Neural cell (in vitro differentiated cells): ENCODE measurements around the gene GCC1. TPM values are rescaled to one million over a fixed set of nuclear protein-coding genes. Genes with fewer than 3 reads are reported as not detected.
"Not testable (repeated sequence)": the region's sequence is repeated elsewhere in the genome, so short reads cannot be mapped to it uniquely, and the experiment has no call there.

Experiments used
- H2AFZ ChIP-seq: fragments of 200-600, 300-800 bp; sonication (generic), shearing (Covaris generic); 2 replicates; pipeline ENCODE4 v1.6.0; 2014; ENCODE audit warnings: low read depth, mild to moderate bottlenecking, antibody characterized with exemption, low read length, moderate library complexity
- H3F3A ChIP-seq: fragments of 200-600 bp; shearing (Covaris generic); 2 replicates; pipeline ENCODE4 v1.6.1; 2016; ENCODE audit warnings: mild to moderate bottlenecking, moderate library complexity, mixed read lengths, antibody characterized with exemption, low read length; ENCODE audit not compliant: insufficient read depth, poor library complexity, severe bottlenecking
- H3K27ac ChIP-seq: fragments of 200-600, 300-800 bp; sonication (generic), shearing (Covaris generic); 2 replicates; pipeline ENCODE4 v1.5.1; 2014; ENCODE audit warnings: mild to moderate bottlenecking, low read length, moderate library complexity
- H3K27me3 ChIP-seq: fragments of 300-800, 200-600 bp; sonication (generic), shearing (Covaris generic); 2 replicates; pipeline ENCODE4 v1.6.0; 2014; ENCODE audit warnings: mild to moderate bottlenecking, low read depth, low read length, moderate library complexity; ENCODE audit not compliant: insufficient read depth
- H3K36me3 ChIP-seq: fragments of 300-800, 200-600 bp; sonication (generic), shearing (Covaris generic); 2 replicates; pipeline ENCODE4 v1.5.1; 2014; ENCODE audit warnings: mild to moderate bottlenecking, antibody characterized with exemption, low read length, moderate library complexity; ENCODE audit not compliant: insufficient read depth
- H3K4me2 ChIP-seq: fragments of 300-800, 200-600 bp; sonication (generic), shearing (Covaris generic); 2 replicates; pipeline ENCODE4 v1.6.0; 2014; ENCODE audit warnings: mild to moderate bottlenecking, low read length
- H3K4me3 ChIP-seq: fragments of 300-800, 200-600 bp; sonication (generic), shearing (Covaris generic); 2 replicates; pipeline ENCODE4 v1.5.1; 2014; ENCODE audit warnings: mild to moderate bottlenecking, low read length, moderate library complexity
- H3K79me2 ChIP-seq: fragments of 200-600 bp; shearing (Covaris generic); replicated peaks from 2 replicates; pipeline ENCODE4 v1.6.0; 2014; ENCODE audit warnings: mild to moderate bottlenecking, low read length, moderate library complexity; ENCODE audit not compliant: insufficient read depth
- H3K9ac ChIP-seq: fragments of 300-800, 200-600 bp; sonication (generic), shearing (Covaris generic); 2 replicates; pipeline ENCODE4 v1.6.1; 2016; ENCODE audit warnings: mild to moderate bottlenecking, low read length, mixed read lengths
- H3K9me2 ChIP-seq: fragments of 200-600 bp; shearing (Covaris generic); 2 replicates; pipeline ENCODE4 v1.6.1; 2016; ENCODE audit warnings: mild to moderate bottlenecking, low read length, mixed read lengths; ENCODE audit not compliant: insufficient read depth
- H3K9me3 ChIP-seq: fragments of 200-600, 300-800 bp; sonication (generic), shearing (Covaris generic); 2 replicates; pipeline ENCODE4 v1.6.1; 2016; ENCODE audit warnings: mild to moderate bottlenecking, mixed run types, low read length, moderate library complexity, mixed read lengths
- H4K20me1 ChIP-seq: fragments of 200-600 bp; shearing (Covaris generic); 2 replicates; pipeline ENCODE4 v1.6.1; 2016; ENCODE audit warnings: mild to moderate bottlenecking, mixed run types; ENCODE audit not compliant: insufficient read depth
- EP300 ChIP-seq: fragments of 450-650 bp; conservative IDR thresholded peaks from 2 replicates; pipeline ENCODE4 v1.6.1; 2014; ENCODE audit warnings: antibody characterized with exemption, mild to moderate bottlenecking, moderate library complexity; ENCODE audit not compliant: poor library complexity, severe bottlenecking
- EZH2 ChIP-seq: fragments of 200-600, 300-800 bp; shearing (Covaris generic), sonication (generic); IDR thresholded peaks from 2 replicates; pipeline ENCODE4 v1.6.1; 2014; ENCODE audit warnings: antibody characterized with exemption, low read length, borderline replicate concordance, mild to moderate bottlenecking; ENCODE audit not compliant: insufficient read depth, poor library complexity, severe bottlenecking
- MXI1 ChIP-seq: fragments of 450-650 bp; conservative IDR thresholded peaks from 2 replicates; pipeline ENCODE4 v1.6.1; 2014; ENCODE audit warnings: antibody characterized with exemption, mild to moderate bottlenecking; ENCODE audit not compliant: poor library complexity, severe bottlenecking
- POLR2AphosphoS5 ChIP-seq: IDR thresholded peaks from 2 replicates; pipeline ENCODE4 v1.6.1; 2012
- RAD21 ChIP-seq: fragments of 450-650 bp; conservative IDR thresholded peaks from 2 replicates; pipeline ENCODE4 v1.6.1; 2014; ENCODE audit warnings: antibody characterized with exemption, mild to moderate bottlenecking, moderate library complexity
- SMC3 ChIP-seq: fragments of 450-650 bp; conservative IDR thresholded peaks from 2 replicates; pipeline ENCODE4 v1.6.1; 2014; ENCODE audit warnings: antibody characterized with exemption, mild to moderate bottlenecking, moderate library complexity; ENCODE audit not compliant: poor library complexity
- TAF1 ChIP-seq: IDR thresholded peaks from 2 replicates; pipeline ENCODE4 v1.6.1; 2012; ENCODE audit warnings: low read depth
- polyA plus RNA-seq: library from polyadenylated mRNA; depleted of rRNA; stranded (reverse); fragments of >200 nt; gene quantifications from 2 replicates; pipeline ENCODE4 v1.2.3, GENCODE V29; 2014
- TF ChIP-seq, protein P1 (sequence below): fragments of 450-650 bp; IDR thresholded peaks from 2 replicates; pipeline ENCODE4 v1.5.1; 2014; ENCODE audit warnings: antibody characterized with exemption, mild to moderate bottlenecking, moderate library complexity; ENCODE audit not compliant: poor library complexity, severe bottlenecking
- TF ChIP-seq, protein P2 (sequence below): IDR thresholded peaks from 2 replicates; pipeline ENCODE4 v1.6.1; 2012; ENCODE audit warnings: borderline replicate concordance

Gene GCC1
- polyA plus RNA-seq, 1 donor from 2014 or later, result 6.6 TPM

DNA sequence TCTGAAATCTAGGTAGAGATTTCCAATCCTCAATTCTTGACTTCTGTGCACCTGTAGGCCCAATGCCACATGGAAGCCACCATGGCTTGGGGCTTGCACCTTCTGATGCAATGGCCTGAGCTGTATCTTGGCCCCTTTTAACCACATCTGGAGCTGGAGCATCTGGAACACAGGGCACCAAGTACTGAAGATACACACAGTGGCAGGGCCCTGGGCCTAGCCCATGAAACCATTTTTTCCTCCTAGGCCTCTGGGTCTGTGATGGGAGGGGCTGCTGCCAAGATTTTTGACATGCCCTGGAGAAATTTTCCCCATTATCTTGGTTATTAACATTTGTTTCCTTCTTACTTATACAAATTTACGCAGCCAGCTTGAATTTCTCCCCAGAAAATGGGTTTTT is 39.1 kb downstream of the GCC1 start:
- Histone ChIP-seq H3K27ac (no peak overlapping the region), H4K20me1 (no peaks in the 10 kb centered on the region), H2AFZ (no peak overlapping the region), H3K9ac (no peak overlapping the region), H3F3A (no peaks in the 10 kb centered on the region), H3K27me3 (no peaks in the 10 kb centered on the region), H3K9me3 (no peaks in the 10 kb centered on the region), H3K4me2 (no peak overlapping the region), H3K9me2 (no peaks in the 10 kb centered on the region), H3K4me3 (no peak overlapping the region), H3K36me3 (no peaks in the 10 kb centered on the region), H3K79me2 (no peaks in the 10 kb centered on the region)
- TF ChIP-seq TAF1 (no peak), POLR2AphosphoS5 (no peak), EZH2 (no peak), MXI1 (no peak), EP300 (no peak), SMC3 (no peak), RAD21 (no peak)
- TF ChIP-seq, protein P1, sequence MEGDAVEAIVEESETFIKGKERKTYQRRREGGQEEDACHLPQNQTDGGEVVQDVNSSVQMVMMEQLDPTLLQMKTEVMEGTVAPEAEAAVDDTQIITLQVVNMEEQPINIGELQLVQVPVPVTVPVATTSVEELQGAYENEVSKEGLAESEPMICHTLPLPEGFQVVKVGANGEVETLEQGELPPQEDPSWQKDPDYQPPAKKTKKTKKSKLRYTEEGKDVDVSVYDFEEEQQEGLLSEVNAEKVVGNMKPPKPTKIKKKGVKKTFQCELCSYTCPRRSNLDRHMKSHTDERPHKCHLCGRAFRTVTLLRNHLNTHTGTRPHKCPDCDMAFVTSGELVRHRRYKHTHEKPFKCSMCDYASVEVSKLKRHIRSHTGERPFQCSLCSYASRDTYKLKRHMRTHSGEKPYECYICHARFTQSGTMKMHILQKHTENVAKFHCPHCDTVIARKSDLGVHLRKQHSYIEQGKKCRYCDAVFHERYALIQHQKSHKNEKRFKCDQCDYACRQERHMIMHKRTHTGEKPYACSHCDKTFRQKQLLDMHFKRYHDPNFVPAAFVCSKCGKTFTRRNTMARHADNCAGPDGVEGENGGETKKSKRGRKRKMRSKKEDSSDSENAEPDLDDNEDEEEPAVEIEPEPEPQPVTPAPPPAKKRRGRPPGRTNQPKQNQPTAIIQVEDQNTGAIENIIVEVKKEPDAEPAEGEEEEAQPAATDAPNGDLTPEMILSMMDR, result no peak
- TF ChIP-seq, protein P2, sequence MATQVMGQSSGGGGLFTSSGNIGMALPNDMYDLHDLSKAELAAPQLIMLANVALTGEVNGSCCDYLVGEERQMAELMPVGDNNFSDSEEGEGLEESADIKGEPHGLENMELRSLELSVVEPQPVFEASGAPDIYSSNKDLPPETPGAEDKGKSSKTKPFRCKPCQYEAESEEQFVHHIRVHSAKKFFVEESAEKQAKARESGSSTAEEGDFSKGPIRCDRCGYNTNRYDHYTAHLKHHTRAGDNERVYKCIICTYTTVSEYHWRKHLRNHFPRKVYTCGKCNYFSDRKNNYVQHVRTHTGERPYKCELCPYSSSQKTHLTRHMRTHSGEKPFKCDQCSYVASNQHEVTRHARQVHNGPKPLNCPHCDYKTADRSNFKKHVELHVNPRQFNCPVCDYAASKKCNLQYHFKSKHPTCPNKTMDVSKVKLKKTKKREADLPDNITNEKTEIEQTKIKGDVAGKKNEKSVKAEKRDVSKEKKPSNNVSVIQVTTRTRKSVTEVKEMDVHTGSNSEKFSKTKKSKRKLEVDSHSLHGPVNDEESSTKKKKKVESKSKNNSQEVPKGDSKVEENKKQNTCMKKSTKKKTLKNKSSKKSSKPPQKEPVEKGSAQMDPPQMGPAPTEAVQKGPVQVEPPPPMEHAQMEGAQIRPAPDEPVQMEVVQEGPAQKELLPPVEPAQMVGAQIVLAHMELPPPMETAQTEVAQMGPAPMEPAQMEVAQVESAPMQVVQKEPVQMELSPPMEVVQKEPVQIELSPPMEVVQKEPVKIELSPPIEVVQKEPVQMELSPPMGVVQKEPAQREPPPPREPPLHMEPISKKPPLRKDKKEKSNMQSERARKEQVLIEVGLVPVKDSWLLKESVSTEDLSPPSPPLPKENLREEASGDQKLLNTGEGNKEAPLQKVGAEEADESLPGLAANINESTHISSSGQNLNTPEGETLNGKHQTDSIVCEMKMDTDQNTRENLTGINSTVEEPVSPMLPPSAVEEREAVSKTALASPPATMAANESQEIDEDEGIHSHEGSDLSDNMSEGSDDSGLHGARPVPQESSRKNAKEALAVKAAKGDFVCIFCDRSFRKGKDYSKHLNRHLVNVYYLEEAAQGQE, result no peak

DNA sequence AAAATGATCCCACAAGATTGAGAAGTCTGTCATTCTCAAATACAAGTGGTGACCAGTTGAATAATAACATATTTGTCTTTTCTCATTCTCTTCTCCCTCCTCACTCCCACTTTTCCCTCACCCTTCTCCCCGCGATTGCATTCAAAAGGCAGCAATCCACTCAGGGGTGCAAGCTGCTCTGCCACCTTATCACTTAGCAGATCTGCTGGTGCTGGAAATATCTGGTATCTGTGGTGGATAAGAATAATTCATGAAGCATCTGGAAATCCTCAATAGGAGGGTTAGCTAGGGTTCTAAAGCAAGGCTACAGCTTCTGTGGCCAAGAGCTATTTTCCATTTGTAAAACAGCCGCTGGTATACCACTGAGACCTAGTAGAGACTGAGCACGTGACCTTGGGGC is 43.8 kb downstream of the GCC1 start:
- TF ChIP-seq TAF1, result no peak
- TF ChIP-seq SMC3, result no peak
- no peak for TF ChIP-seq RAD21
- TF ChIP-seq, protein P1, result no peak
- TF ChIP-seq EZH2, result no peak
- TF ChIP-seq, protein P2, result no peak
- no peak for TF ChIP-seq POLR2AphosphoS5
- no peaks in the 10 kb centered on the region for H4K20me1 ChIP-seq

DNA sequence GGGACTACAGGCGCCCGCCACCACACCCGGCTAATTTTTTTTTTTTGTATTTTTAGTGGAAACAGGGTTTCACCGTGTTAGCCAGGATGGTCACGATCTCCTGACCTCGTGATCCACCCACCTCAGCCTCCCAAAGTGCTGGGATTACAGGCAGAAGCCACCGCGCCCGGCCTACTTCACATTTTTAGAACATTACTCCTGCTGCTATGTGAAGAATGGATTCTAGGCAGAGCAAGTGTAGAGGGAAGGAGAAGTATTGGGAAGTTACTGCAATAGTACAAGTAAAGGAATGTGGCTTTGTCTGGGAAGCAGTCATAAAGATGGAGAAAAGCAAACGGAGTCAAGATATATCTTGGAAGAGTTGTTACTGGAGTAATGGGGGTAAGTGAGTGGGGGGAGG is 44.9 kb downstream of the GCC1 start:
- not testable (repeated sequence) for H3K9me3 ChIP-seq, H3K9me2 ChIP-seq, H3F3A ChIP-seq, H3K79me2 ChIP-seq, H3K9ac ChIP-seq, H3K27ac ChIP-seq, H4K20me1 ChIP-seq, H3K4me2 ChIP-seq, H3K4me3 ChIP-seq, H2AFZ ChIP-seq, H3K36me3 ChIP-seq
- H3K27me3 ChIP-seq, result peaks cover 31% of the 10 kb centered on the region

More for the DNA sequence above, 43.8 kb downstream of the GCC1 start:
- no peaks in the 10 kb centered on the region for H3K9me2 ChIP-seq
- H2AFZ ChIP-seq, result no peak overlapping the region
- no peak overlapping the region for H3K9ac ChIP-seq
- no peaks in the 10 kb centered on the region for H3F3A ChIP-seq
- H3K27me3 ChIP-seq, result peaks cover 21% of the 10 kb centered on the region
- no peaks in the 10 kb centered on the region for H3K36me3 ChIP-seq
- no peaks in the 10 kb centered on the region for H3K79me2 ChIP-seq
- no peak overlapping the region for H3K4me3 ChIP-seq
- no peaks in the 10 kb centered on the region for H3K9me3 ChIP-seq
- H3K27ac ChIP-seq, result no peak overlapping the region
- H3K4me2 ChIP-seq, result no peak overlapping the region
